GM12864 (cell line): Measurements from ENCODE around the gene CYB5R4.
A peak's percentile ranks its signal among the peaks of the same experiment; 100 is the strongest.

Source experiments
- DNase-seq: peaks from one replicate; pipeline ENCODE4 v3.0.0-alpha.2; 2011; ENCODE audit warnings: low read depth
- H3K4me3 ChIP-seq: 2 replicates; pipeline ENCODE4 v1.5.1; 2011; ENCODE audit warnings: mild to moderate bottlenecking, low read depth, low read length, control low read depth
- CTCF ChIP-seq: IDR thresholded peaks from 2 replicates; pipeline ENCODE4 v1.5.1; 2011; ENCODE audit warnings: low read depth, mild to moderate bottlenecking, moderate library complexity, low read length, control low read depth, inconsistent platforms; ENCODE audit errors: missing control alignments

CYB5R4 gene, protein sequence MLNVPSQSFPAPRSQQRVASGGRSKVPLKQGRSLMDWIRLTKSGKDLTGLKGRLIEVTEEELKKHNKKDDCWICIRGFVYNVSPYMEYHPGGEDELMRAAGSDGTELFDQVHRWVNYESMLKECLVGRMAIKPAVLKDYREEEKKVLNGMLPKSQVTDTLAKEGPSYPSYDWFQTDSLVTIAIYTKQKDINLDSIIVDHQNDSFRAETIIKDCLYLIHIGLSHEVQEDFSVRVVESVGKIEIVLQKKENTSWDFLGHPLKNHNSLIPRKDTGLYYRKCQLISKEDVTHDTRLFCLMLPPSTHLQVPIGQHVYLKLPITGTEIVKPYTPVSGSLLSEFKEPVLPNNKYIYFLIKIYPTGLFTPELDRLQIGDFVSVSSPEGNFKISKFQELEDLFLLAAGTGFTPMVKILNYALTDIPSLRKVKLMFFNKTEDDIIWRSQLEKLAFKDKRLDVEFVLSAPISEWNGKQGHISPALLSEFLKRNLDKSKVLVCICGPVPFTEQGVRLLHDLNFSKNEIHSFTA

DNA sequence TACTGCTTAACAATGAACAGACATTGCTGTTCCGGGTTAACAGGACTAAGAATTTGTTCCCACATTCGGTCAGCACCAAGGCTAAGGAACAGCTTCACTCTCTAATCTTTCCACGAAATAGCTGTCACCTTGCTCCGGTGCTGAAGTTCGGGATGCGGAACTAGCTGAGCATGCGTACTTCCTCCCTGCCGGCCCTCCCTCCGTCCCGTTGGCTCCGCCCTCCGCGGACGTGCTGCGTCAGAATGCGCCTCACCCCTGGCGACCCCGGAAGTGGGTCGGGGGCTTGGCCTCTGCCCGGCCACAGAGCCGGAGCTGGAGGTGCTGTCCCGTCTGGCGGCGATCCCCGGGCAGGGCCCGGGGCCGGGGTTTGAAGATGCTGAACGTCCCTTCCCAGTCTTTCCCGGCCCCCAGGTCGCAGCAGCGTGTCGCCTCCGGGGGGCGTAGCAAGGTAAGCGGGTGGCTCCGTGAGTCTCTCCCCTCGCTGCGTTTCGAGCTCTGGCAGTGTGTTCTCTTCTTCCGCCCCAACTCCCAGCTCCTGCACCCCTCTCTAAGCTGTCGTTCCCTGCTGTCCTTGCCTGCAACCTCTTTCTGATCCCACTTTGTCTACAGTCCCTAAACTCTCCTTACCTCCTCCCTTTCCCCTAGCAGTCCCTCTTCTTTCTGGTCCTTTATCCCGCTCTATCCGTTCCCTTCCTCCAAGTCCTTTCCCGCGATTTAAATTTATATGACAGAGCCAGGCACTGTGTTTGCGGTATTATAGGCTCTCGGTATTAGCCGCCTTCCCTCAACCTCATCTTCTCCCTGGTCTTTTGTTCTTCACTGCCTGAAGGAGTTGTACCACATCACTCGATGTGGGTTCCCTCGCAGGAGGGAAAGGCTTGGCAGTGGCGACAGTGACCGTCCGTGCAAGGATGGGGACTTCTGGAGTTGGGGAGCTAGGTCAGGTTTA is at the start of gene CYB5R4:
TSS of gene CYB5R4 (plus strand) at position 280 of the 949 bp plus-strand sequence. CDS start at position 374, 94 bp downstream.
- TF ChIP-seq CTCF: peak; percentile 64
- peak; percentile 78 for DNase-seq
- H3K4me3 ChIP-seq: peak within 1 kb of the TSS; percentile 83

DNA sequence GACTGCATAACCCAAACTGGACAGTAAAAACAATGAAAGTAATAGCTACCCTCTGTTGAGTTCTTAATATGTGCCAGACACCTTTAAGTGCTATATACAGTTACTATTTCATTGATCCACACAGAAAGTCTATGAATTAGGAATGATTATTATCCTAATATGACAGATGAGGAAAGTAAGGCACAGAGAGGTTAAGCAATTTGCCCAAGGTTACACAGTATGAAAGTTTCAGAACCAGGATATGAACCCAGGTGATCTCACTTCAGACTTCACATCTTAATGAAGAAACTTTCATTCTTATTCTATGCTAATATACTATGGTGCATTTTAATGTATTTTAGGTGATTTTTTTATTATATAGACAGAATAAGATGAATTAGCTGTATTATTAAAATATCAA is 46.9 kb upstream of the CYB5R4 start:
- no peak for TF ChIP-seq CTCF
- DNase-seq: no peak
- H3K4me3 ChIP-seq: no peak overlapping the region

GRCh38 chr6:83815631-83816272 is 43.7 kb upstream of the CYB5R4 start:
- no peak for DNase-seq
- no peak for TF ChIP-seq CTCF
- H3K4me3 ChIP-seq: no peak overlapping the region

- no peak for TF ChIP-seq CTCF
- no peak overlapping the region for H3K4me3 ChIP-seq
- no peak for DNase-seq
Measured at GRCh38 chr6:83822629-83823169, 36.8 kb upstream of the CYB5R4 start.

DNA sequence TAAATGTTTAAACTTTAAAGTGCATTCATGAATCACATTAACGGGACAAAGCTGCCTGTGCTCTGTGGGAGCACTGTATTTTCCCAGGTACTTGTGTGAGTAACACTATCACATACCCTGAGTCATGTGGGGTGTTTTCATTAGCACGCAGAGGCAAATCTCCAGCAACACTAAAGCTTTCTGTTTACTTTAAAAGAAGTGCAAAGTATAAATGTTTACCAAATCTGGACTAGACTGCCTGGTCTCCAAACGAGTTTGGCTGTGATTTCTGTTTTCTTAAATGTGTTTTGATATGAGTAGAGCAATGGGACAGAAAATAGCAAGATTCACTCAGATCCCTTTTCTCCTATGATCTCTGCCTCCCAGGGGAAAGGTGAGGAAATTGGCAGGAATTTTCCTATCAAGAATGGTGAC is 35.1 kb upstream of the CYB5R4 start:
- no peak for TF ChIP-seq CTCF
- DNase-seq: no peak
- H3K4me3 ChIP-seq: no peak overlapping the region

DNA sequence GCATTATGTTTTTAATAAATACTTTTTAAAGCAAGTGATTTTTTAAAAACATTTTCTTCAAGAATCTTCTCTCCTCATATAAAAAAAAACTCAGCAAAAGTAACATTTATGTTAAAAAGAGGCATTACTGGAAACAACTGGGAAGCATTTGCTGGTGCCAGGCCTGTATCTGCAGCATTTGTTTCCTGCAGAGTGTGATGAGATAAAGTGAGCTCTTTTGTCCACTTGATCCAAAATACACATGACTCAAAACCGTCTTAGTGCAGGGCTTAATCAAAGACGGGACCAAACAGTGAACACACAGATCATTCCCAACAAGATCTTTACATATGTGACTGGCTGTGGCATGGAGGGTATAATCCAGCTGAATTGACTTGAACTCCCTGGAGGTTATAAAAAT is 34.7 kb upstream of the CYB5R4 start:
- no peak for TF ChIP-seq CTCF
- no peak for DNase-seq
- no peak overlapping the region for H3K4me3 ChIP-seq
